ENCODE data around the gene LRRC61. TPM values are rescaled to one million over a fixed set of nuclear protein-coding genes. Genes with fewer than 3 reads are reported as not detected.

Gene LRRC61
- total and polyA plus RNA-seq, 2 of the 13 experiments (the other 11 are each of a cell fraction or from before 2014, with no cell fraction given), result 33.0 to 34.8 TPM

DNA sequence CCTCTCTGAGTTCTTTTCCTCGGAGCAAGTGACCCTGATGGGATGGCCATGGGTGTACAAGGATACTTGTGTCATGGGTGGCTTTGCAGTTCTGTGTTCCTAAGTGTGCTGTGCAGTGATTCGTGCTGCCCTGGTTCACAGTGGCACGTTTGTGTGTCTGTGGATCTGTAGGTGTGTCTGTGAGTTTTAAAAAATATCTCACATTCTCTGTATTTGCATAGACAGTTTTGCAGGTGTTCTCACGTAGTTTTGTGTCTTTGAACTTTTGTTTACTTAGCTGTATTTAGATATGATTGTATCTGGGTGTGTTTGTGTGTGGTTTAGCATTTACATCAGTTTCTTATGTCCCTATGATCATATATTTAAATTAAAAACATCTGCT lies 59.7 kb downstream of the LRRC61 start (continued):
- TF ChIP-seq, protein P1, sequence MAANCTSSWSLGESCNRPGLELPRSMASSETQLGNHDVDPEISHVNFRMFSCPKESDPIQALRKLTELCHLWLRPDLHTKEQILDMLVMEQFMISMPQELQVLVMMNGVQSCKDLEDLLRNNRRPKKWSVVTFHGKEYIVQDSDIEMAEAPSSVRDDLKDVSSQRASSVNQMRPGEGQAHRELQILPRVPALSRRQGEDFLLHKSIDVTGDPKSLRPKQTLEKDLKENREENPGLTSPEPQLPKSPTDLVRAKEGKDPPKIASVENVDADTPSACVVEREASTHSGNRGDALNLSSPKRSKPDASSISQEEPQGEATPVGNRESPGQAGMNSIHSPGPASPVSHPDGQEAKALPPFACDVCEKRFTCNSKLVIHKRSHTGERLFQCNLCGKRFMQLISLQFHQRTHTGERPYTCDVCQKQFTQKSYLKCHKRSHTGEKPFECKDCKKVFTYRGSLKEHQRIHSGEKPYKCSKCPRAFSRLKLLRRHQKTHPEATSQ (CRISPR knock-in tag; IDR thresholded peaks at IDR 0.05; ENCODE audit: borderline replicate concordance), result 0 out of 2 replicates have a peak, but pooled peaks have one; percentile 40
- no peak for TF ChIP-seq ZNF619 (CRISPR knock-in tag; IDR thresholded peaks at IDR 0.05)

DNA sequence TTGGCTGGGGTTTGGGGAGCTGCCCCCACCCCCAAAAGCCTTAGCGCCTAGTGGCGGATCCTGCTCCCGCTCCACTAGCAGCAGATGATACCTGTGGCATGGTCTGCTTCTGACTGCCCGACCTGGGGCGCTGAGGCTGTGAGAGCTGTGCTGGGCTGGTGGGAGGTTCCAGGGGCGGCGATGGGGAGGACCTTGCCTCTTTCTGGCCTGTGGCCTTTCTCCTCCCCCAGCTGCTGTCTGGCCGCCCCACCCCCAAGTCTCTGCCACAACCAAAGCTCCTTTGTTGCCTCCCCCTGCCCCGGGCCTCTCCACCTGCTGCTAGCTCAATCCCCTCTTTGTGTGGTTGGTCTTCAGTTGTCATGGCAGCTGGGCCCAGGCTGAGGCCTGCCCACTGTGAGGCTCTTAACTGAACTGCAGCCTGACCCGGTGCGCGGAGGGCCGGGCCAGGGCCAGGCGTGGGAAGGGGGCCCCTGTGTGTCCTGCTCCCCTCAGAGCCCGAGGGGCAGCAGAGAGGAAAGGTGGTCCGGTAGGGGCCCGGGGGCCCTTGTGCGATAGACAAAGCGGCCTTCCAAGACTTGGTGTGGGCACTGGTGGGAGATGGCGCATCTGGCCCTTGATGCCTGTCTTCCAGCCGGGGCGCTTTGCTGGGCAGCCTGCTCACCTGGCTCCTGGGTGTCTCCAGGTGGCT lies 60.7 kb downstream of the LRRC61 start:
- ChIA-PET CTCF (ENCODE audit: low intra/inter-chr PET ratio, low total read pairs) (no interaction called here), POLR2A (interaction anchor here (0.8 to 8.7 kb wide), 13 partner anchors 9 to 61 kb away, joined by 3 to 181 read pairs (median 7); partner anchors contain the start of genes ACTR3C, LRRC61, RARRES2 and REPIN1)
- no TSS peak for BruUV-seq (replicated peaks)
- WGBS (ENCODE audit: low lambda C conversion rate), result 28% methylated on average over 11 of the region's 22 CpGs
- H4K20me1 ChIP-seq (ENCODE audit: insufficient read depth, low read length), result peaks cover 3% of the 10 kb centered on the region; the same call in 1 of the 2 replicates
- peak overlapping the region; percentile 88 for H3K4me2 ChIP-seq (ENCODE audit: low read depth, low read length)
- peak; percentile 98 for DNase-seq (ENCODE audit: low spot score)
- H3K9ac ChIP-seq (ENCODE audit: insufficient read depth, low read depth, low read length), result peak overlapping the region; percentile 84
- peaks cover 85% of the 10 kb centered on the region for H3K4me1 ChIP-seq (ENCODE audit: insufficient read depth, low read length)
- FAIRE-seq, result peak; percentile 98
- H3K9me3 ChIP-seq (ENCODE audit: low read length), result no peaks in the 10 kb centered on the region
- in situ Hi-C loops (cut with HindIII; ENCODE audit: extremely low pct_ligation_motif_present, low pct_unique_long_range_greater_than_20kb) (no loop called here), intact Hi-C loops (cut with micrococcal nuclease; ENCODE audit: unreplicated experiment) (loop anchor here (1.0 kb wide), 1 partner anchor 29 kb away; no protein-coding TSS in a partner anchor)
- no peak overlapping the region for H2AFZ ChIP-seq (ENCODE audit: low read length)
- no peaks in the 10 kb centered on the region for H3K27me3 ChIP-seq (ENCODE audit: control insufficient read depth in 1 of 2, insufficient read depth in 2 of 2, low read length in 2 of 2)
- peak overlapping the region; percentile 94 for H3K27ac ChIP-seq (ENCODE audit: extremely low read length, insufficient read depth, low read length)
- H3K4me3 ChIP-seq (replicated peaks in 1 of 3; ENCODE audit: insufficient read depth in 1 of 3, low read depth in 2 of 3, low read length in 3 of 3), result peak overlapping the region; percentile 22 to 65 (median 40); a peak in 5 of 6 replicates
- peak; percentile 81 for ATAC-seq
- H3K36me3 ChIP-seq (replicated peaks in 1 of 2; ENCODE audit: control insufficient read depth in 1 of 2, insufficient read depth in 2 of 2, low read length in 2 of 2), result no peaks in the 10 kb centered on the region
- H3K79me2 ChIP-seq (ENCODE audit: insufficient read depth, low read length), result peaks cover 47% of the 10 kb centered on the region
- TF ChIP-seq CCAR2 (optimal IDR thresholded peaks at IDR 0.05; ENCODE audit: low read depth, low read length), result peak; percentile 49
- TF ChIP-seq, protein P2, sequence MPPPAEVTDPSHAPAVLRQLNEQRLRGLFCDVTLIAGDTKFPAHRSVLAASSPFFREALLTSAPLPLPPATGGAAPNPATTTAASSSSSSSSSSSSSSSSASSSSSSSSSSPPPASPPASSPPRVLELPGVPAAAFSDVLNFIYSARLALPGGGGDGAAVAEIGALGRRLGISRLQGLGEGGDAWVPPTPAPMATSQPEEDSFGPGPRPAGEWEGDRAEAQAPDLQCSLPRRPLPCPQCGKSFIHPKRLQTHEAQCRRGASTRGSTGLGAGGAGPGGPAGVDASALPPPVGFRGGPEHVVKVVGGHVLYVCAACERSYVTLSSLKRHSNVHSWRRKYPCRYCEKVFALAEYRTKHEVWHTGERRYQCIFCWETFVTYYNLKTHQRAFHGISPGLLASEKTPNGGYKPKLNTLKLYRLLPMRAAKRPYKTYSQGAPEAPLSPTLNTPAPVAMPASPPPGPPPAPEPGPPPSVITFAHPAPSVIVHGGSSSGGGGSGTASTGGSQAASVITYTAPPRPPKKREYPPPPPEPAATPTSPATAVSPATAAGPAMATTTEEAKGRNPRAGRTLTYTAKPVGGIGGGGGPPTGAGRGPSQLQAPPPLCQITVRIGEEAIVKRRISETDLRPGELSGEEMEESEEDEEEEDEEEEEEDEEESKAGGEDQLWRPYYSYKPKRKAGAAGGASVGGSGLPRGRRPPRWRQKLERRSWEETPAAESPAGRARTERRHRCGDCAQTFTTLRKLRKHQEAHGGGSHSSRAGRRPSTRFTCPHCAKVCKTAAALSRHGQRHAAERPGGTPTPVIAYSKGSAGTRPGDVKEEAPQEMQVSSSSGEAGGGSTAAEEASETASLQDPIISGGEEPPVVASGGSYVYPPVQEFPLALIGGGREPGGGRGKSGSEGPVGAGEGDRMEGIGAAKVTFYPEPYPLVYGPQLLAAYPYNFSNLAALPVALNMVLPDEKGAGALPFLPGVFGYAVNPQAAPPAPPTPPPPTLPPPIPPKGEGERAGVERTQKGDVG (CRISPR knock-in tag; IDR thresholded peaks at IDR 0.05; ENCODE audit: borderline replicate concordance), result peak; percentile 64; the same call in 1 of the 2 replicates
- no peak for TF ChIP-seq ZNF563 (CRISPR knock-in tag; IDR thresholded peaks at IDR 0.05)
- TF ChIP-seq RFX1 (IDR thresholded peaks at IDR 0.05), result peak; percentile 94
- peak; percentile 89 for TF ChIP-seq XRCC5 (optimal IDR thresholded peaks at IDR 0.05; ENCODE audit: low read length)
- TF ChIP-seq FOXA3 (CRISPR knock-in tag; IDR thresholded peaks at IDR 0.05), result peak; percentile 35
- TF ChIP-seq ZNF282 (IDR thresholded peaks at IDR 0.05; ENCODE audit: partially characterized antibody), result no peak
- peak; percentile 74; the same call in 1 of the 2 replicates for TF ChIP-seq PITX1 (CRISPR knock-in tag; IDR thresholded peaks at IDR 0.05)
- TF ChIP-seq, protein P3, sequence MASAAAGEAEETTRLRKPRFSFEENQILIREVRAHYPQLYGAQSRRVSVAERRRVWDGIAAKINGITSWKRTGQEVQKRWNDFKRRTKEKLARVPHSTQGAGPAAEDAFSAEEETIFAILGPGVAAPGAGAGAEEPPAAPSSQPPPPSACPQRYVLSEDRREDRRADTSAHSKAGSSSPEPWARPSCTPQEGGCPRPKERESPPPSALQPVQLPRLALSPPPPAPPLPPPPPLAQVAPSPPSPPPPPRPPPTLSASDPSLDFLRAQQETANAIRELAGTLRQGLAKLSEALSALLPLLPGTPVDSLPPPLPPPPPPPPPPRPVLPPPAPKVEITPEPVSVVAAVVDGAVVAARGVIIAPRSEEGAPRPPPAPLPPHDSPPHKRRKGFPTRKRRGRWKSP (CRISPR knock-in tag; IDR thresholded peaks at IDR 0.05), result 0 out of 2 replicates have a peak, but pooled peaks have one; percentile 50

Measured in HepG2 (cell line).